GM12878 (cell line): Measurements from ENCODE around the gene LGALS1. TPM values are rescaled to one million over a fixed set of nuclear protein-coding genes. Genes with fewer than 3 reads are reported as not detected.

Experiments used
- BCL11A ChIP-seq: IDR thresholded peaks from 2 replicates; pipeline ENCODE4 v1.6.1; 2011; ENCODE audit warnings: low read depth, low read length
- CEBPB ChIP-seq, 2 experiments: fragments of 150-350 bp in 1 of 2; IDR thresholded peaks; 2 replicates each; pipeline ENCODE4 v1.6.1; 2012 to 2014; ENCODE audit warnings: low read depth in 2 of 2, low read length in 2 of 2, borderline replicate concordance in 1 of 2, inconsistent platforms in 1 of 2
- GATAD2B ChIP-seq: fragments of 450-650 bp; conservative IDR thresholded peaks from 2 replicates; pipeline ENCODE4 v1.6.1; 2017; ENCODE audit warnings: low read depth, mild to moderate bottlenecking, moderate library complexity
- HCFC1 ChIP-seq: fragments of 150-350 bp; IDR thresholded peaks from 2 replicates; pipeline ENCODE4 v1.6.1; 2014; ENCODE audit warnings: low read length
- IKZF1 ChIP-seq: fragments of 450-650 bp; conservative IDR thresholded peaks from 2 replicates; pipeline ENCODE4 v1.6.1; 2017; ENCODE audit warnings: antibody characterized with exemption, mild to moderate bottlenecking
- KDM1A ChIP-seq: fragments of 200-600 bp; sonication (generic); IDR thresholded peaks from 2 replicates; pipeline ENCODE4 v1.6.1; 2016; ENCODE audit warnings: borderline replicate concordance
- MTA3 ChIP-seq: IDR thresholded peaks from 2 replicates; pipeline ENCODE4 v1.6.1; 2012; ENCODE audit warnings: low read length, inconsistent platforms, borderline replicate concordance
- MXI1 ChIP-seq: fragments of 150-350 bp; IDR thresholded peaks from 2 replicates; pipeline ENCODE4 v1.6.1; 2011; ENCODE audit warnings: low read depth, mild to moderate bottlenecking, inconsistent platforms, low read length, improper control_type of control experiment
- NFYA ChIP-seq: IDR thresholded peaks from 2 replicates; pipeline ENCODE4 v1.6.1; 2011; ENCODE audit warnings: low read depth, mild to moderate bottlenecking, low read length, improper control_type of control experiment, borderline replicate concordance
- POLR2AphosphoS2 ChIP-seq: IDR thresholded peaks from 2 replicates; pipeline ENCODE4 v1.6.1; 2011; ENCODE audit warnings: low read depth, mild to moderate bottlenecking, low read length, improper control_type of control experiment, moderate library complexity
- RFX5 ChIP-seq: IDR thresholded peaks from 2 replicates; pipeline ENCODE4 v1.6.1; 2011; ENCODE audit warnings: low read depth, low read length, improper control_type of control experiment
- SMAD5 ChIP-seq: IDR thresholded peaks from 2 replicates; pipeline ENCODE4 v1.6.1; 2016; ENCODE audit warnings: antibody characterized with exemption, low read depth
- TCF12 ChIP-seq: IDR thresholded peaks from 2 replicates; pipeline ENCODE4 v1.6.1; 2011; ENCODE audit warnings: low read depth, mild to moderate bottlenecking, low read length
- TCF3 ChIP-seq: IDR thresholded peaks from 2 replicates; pipeline ENCODE4 v1.6.1; 2012; ENCODE audit warnings: low read depth, mild to moderate bottlenecking, low read length, borderline replicate concordance; ENCODE audit not compliant: insufficient read depth
- ZZZ3 ChIP-seq: IDR thresholded peaks from 2 replicates; pipeline ENCODE4 v1.6.1; 2011; ENCODE audit warnings: low read depth; ENCODE audit not compliant: control insufficient read depth, insufficient read length
- polyA plus RNA-seq, 11 experiments: library from polyadenylated mRNA; depleted of rRNA in 4 of 11; unstranded in 6 of 11; stranded (reverse) in 5 of 11; fragments of >200 nt; fragmentation: Nextera tagmentation in 4 of 11; fragmentation: Illumina TruSeq in 1 of 11; extraction: Ambion mirVana in 4 of 11; extraction: Trizol in 1 of 11; gene quantifications; 1 replicate in 1 of 11; 2 replicates in 10 of 11; pipeline versions ENCODE4 v1.2.1 to v1.2.3, GENCODE V29; 2011 to 2016; ENCODE audit warnings: inconsistent platforms in 2 of 11, missing spikeins in 2 of 11, low read depth in 1 of 11
- total RNA-seq, 4 experiments: library from RNA; depleted of rRNA in 3 of 4; stranded (reverse); fragments of >200 nt in 3 of 4; fragmentation: Illumina TruSeq in 1 of 4; extraction: Trizol in 1 of 4; gene quantifications; 2 replicates each; pipeline versions ENCODE4 v1.2.1 to v1.2.3, GENCODE V29; 2013 to 2021
- TF ChIP-seq, protein P1 (sequence below): fragments of 450-650 bp; IDR thresholded peaks from 2 replicates; pipeline ENCODE4 v1.6.1; 2017; ENCODE audit warnings: borderline replicate concordance
- TF ChIP-seq, protein P2 (sequence below): fragments of 450-650 bp; IDR thresholded peaks from 2 replicates; pipeline ENCODE4 v1.6.1; 2016; ENCODE audit warnings: mild to moderate bottlenecking
- TF ChIP-seq, protein P3 (sequence below): fragments of 450-650 bp; IDR thresholded peaks from 2 replicates; pipeline ENCODE4 v1.6.1; 2014; ENCODE audit warnings: mild to moderate bottlenecking
- TF ChIP-seq, protein P4 (sequence below): fragments of 450-650 bp; IDR thresholded peaks from 2 replicates; pipeline ENCODE4 v1.6.1; 2017; ENCODE audit warnings: mild to moderate bottlenecking, moderate library complexity

LGALS1 gene
- total and polyA plus RNA-seq, 10 of the 15 experiments (the other 5 are each of a cell fraction or from before 2014, with no cell fraction given), result 312 to 1,889 (median 706) TPM

DNA sequence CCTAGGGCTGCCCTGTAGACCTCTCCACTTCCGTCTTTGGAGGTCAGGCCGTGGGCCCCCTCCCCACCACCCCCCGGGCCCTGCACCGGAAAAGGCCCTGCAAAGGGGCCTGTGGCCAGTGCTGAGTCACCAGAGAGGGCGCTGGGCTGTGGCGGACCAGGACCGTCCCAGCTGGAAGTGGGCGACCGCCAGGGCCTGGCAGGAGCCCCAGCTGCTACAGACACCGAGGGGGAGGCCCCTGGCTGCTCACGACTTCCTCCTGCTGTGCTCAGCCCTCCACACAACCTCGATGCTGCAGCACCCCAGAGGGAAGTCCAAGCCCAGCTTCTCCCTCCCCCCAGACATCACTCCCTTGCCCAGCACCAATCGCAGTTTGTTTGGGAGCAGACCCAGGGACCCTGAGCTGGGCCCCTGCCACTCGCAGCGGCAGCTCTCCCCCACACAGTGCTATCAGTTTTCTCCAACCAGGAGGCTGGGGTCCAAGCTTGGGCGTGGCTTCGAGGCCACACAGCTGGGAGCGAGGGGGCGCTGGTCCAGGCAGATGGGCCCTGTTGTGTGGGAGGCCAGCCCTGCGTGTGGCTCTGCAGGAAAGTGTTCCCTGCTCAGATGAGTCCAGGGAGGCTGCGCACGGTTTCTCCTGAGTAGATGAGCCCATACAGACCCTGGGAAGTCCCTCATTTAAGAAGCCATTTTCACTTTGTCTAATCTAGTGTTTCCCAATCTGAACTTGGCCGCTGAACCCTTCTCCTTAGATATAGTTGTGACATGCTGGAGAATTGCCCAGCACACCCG, 41.6 kb upstream of the LGALS1 start (continued):
- TF ChIP-seq, protein P1, sequence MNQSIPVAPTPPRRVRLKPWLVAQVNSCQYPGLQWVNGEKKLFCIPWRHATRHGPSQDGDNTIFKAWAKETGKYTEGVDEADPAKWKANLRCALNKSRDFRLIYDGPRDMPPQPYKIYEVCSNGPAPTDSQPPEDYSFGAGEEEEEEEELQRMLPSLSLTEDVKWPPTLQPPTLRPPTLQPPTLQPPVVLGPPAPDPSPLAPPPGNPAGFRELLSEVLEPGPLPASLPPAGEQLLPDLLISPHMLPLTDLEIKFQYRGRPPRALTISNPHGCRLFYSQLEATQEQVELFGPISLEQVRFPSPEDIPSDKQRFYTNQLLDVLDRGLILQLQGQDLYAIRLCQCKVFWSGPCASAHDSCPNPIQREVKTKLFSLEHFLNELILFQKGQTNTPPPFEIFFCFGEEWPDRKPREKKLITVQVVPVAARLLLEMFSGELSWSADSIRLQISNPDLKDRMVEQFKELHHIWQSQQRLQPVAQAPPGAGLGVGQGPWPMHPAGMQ, result no peak
- TF ChIP-seq NFYA (no peak), MXI1 (peak; percentile 35; the same call in 1 of the 2 replicates), ZZZ3 (no peak), SMAD5 (peak; percentile 71; the same call in 1 of the 2 replicates), HCFC1 (no peak), CEBPB (IDR thresholded peaks at IDR 0.05; ENCODE audit: borderline replicate concordance in 1 of 2, low read depth in 2 of 2, low read length in 2 of 2) (no peak), IKZF1 (peak; percentile 98), KDM1A (no peak), RFX5 (no peak), TCF12 (peak; percentile 99), GATAD2B (peak; percentile 96), TCF3 (peak; percentile 96), BCL11A (no peak), POLR2AphosphoS2 (peak; percentile 19; the same call in 1 of the 2 replicates), MTA3 (no peak)
- TF ChIP-seq, protein P2, sequence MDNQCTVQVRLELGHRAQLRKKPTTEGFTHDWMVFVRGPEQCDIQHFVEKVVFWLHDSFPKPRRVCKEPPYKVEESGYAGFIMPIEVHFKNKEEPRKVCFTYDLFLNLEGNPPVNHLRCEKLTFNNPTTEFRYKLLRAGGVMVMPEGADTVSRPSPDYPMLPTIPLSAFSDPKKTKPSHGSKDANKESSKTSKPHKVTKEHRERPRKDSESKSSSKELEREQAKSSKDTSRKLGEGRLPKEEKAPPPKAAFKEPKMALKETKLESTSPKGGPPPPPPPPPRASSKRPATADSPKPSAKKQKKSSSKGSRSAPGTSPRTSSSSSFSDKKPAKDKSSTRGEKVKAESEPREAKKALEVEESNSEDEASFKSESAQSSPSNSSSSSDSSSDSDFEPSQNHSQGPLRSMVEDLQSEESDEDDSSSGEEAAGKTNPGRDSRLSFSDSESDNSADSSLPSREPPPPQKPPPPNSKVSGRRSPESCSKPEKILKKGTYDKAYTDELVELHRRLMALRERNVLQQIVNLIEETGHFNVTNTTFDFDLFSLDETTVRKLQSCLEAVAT, result no peak
- TF ChIP-seq, protein P3, sequence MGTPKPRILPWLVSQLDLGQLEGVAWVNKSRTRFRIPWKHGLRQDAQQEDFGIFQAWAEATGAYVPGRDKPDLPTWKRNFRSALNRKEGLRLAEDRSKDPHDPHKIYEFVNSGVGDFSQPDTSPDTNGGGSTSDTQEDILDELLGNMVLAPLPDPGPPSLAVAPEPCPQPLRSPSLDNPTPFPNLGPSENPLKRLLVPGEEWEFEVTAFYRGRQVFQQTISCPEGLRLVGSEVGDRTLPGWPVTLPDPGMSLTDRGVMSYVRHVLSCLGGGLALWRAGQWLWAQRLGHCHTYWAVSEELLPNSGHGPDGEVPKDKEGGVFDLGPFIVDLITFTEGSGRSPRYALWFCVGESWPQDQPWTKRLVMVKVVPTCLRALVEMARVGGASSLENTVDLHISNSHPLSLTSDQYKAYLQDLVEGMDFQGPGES, result no peak
- TF ChIP-seq, protein P4, sequence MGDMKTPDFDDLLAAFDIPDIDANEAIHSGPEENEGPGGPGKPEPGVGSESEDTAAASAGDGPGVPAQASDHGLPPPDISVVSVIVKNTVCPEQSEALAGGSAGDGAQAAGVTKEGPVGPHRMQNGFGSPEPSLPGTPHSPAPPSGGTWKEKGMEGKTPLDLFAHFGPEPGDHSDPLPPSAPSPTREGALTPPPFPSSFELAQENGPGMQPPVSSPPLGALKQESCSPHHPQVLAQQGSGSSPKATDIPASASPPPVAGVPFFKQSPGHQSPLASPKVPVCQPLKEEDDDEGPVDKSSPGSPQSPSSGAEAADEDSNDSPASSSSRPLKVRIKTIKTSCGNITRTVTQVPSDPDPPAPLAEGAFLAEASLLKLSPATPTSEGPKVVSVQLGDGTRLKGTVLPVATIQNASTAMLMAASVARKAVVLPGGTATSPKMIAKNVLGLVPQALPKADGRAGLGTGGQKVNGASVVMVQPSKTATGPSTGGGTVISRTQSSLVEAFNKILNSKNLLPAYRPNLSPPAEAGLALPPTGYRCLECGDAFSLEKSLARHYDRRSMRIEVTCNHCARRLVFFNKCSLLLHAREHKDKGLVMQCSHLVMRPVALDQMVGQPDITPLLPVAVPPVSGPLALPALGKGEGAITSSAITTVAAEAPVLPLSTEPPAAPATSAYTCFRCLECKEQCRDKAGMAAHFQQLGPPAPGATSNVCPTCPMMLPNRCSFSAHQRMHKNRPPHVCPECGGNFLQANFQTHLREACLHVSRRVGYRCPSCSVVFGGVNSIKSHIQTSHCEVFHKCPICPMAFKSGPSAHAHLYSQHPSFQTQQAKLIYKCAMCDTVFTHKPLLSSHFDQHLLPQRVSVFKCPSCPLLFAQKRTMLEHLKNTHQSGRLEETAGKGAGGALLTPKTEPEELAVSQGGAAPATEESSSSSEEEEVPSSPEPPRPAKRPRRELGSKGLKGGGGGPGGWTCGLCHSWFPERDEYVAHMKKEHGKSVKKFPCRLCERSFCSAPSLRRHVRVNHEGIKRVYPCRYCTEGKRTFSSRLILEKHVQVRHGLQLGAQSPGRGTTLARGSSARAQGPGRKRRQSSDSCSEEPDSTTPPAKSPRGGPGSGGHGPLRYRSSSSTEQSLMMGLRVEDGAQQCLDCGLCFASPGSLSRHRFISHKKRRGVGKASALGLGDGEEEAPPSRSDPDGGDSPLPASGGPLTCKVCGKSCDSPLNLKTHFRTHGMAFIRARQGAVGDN, result 0 out of 2 replicates have a peak, but pooled peaks have one; percentile 40
